GM23338 (cell line): ENCODE results near the gene RTL1.

Source experiments
- EZH2 ChIP-seq: fragments of 200-600 bp; sonication (generic); IDR thresholded peaks from one replicate; pipeline ENCODE4 v1.8.0; 2017; ENCODE audit warnings: antibody characterized with exemption, mild to moderate bottlenecking, low read depth; ENCODE audit not compliant: unreplicated experiment
- POLR2AphosphoS5 ChIP-seq: IDR thresholded peaks from 2 replicates; pipeline ENCODE4 v1.6.1; 2016; ENCODE audit warnings: antibody characterized with exemption, low read depth
- TF ChIP-seq, protein P1 (sequence below), 2 experiments: fragments of 200-600 bp in 1 of 2; sonication (generic) in 1 of 2; conservative IDR thresholded peaks; 2 replicates each; pipeline versions ENCODE4 v1.5.1 to v1.6.1; 2016 to 2017; ENCODE audit warnings: antibody characterized with exemption in 2 of 2, low read depth in 2 of 2, mild to moderate bottlenecking in 2 of 2, moderate library complexity in 1 of 2
- TF ChIP-seq, protein P2 (sequence below): IDR thresholded peaks from one replicate; pipeline ENCODE4 v1.6.1; 2018; ENCODE audit warnings: antibody characterized with exemption; ENCODE audit not compliant: unreplicated experiment

DNA sequence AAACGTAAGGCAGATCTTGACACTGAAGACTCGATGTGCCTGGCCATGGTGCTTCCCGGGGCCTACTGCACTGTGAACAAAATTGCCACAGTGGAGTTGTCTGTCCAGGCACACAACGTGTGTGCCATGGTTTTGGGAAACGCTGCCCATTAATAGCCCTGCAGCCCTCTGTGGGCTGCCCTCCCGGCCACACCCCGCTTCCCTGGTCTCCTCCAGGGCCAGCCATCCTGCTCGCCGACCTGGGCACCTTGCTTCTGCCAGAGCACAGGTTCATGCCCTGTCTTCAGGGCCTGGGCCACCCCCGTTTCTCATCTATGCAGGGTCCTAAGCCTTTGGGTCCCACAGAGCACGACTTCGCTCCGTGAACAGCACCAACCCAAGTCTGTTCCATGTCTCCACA lies 58.7 kb downstream of the RTL1 start:
- TF ChIP-seq POLR2AphosphoS5 (no peak), EZH2 (no peak)
- TF ChIP-seq, protein P1, sequence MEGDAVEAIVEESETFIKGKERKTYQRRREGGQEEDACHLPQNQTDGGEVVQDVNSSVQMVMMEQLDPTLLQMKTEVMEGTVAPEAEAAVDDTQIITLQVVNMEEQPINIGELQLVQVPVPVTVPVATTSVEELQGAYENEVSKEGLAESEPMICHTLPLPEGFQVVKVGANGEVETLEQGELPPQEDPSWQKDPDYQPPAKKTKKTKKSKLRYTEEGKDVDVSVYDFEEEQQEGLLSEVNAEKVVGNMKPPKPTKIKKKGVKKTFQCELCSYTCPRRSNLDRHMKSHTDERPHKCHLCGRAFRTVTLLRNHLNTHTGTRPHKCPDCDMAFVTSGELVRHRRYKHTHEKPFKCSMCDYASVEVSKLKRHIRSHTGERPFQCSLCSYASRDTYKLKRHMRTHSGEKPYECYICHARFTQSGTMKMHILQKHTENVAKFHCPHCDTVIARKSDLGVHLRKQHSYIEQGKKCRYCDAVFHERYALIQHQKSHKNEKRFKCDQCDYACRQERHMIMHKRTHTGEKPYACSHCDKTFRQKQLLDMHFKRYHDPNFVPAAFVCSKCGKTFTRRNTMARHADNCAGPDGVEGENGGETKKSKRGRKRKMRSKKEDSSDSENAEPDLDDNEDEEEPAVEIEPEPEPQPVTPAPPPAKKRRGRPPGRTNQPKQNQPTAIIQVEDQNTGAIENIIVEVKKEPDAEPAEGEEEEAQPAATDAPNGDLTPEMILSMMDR (conservative IDR thresholded peaks at IDR 0.05; ENCODE audit: low read depth in 2 of 2) = no peak
- TF ChIP-seq, protein P2, sequence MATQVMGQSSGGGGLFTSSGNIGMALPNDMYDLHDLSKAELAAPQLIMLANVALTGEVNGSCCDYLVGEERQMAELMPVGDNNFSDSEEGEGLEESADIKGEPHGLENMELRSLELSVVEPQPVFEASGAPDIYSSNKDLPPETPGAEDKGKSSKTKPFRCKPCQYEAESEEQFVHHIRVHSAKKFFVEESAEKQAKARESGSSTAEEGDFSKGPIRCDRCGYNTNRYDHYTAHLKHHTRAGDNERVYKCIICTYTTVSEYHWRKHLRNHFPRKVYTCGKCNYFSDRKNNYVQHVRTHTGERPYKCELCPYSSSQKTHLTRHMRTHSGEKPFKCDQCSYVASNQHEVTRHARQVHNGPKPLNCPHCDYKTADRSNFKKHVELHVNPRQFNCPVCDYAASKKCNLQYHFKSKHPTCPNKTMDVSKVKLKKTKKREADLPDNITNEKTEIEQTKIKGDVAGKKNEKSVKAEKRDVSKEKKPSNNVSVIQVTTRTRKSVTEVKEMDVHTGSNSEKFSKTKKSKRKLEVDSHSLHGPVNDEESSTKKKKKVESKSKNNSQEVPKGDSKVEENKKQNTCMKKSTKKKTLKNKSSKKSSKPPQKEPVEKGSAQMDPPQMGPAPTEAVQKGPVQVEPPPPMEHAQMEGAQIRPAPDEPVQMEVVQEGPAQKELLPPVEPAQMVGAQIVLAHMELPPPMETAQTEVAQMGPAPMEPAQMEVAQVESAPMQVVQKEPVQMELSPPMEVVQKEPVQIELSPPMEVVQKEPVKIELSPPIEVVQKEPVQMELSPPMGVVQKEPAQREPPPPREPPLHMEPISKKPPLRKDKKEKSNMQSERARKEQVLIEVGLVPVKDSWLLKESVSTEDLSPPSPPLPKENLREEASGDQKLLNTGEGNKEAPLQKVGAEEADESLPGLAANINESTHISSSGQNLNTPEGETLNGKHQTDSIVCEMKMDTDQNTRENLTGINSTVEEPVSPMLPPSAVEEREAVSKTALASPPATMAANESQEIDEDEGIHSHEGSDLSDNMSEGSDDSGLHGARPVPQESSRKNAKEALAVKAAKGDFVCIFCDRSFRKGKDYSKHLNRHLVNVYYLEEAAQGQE = no peak
